PC-9 (cell line): ENCODE data around the gene ELN.

Experiments
- CTCF ChIP-seq: fragments of 200-600 bp; sonication (generic); conservative IDR thresholded peaks from 2 replicates; pipeline ENCODE4 v1.6.1; 2017; ENCODE audit warnings: mixed run types, antibody characterized with exemption, mild to moderate bottlenecking, moderate library complexity
- EZH2 ChIP-seq: fragments of 200-600 bp; sonication (generic); IDR thresholded peaks from 2 replicates; pipeline ENCODE4 v1.8.0; 2017; ENCODE audit warnings: antibody characterized with exemption, low read depth

GRCh38 chr7:74002474-74003017 is 25.4 kb upstream of the ELN start:
- TF ChIP-seq CTCF, result no peak
- TF ChIP-seq EZH2, result no peak
